ENCODE measurements around the gene PNCK.
"Not testable (repeated sequence)": the region's sequence is repeated elsewhere in the genome, so short reads cannot be mapped to it uniquely, and the experiment has no call there.

Gene PNCK

GRCh38 chrX:153692611-153693156, 19.1 kb upstream of the PNCK start:
- no peak for DNase-seq (ENCODE audit: low read depth)

GRCh38 chrX:153692003-153692402, 18.4 kb upstream of the PNCK start:
- TF ChIP-seq, protein P1, sequence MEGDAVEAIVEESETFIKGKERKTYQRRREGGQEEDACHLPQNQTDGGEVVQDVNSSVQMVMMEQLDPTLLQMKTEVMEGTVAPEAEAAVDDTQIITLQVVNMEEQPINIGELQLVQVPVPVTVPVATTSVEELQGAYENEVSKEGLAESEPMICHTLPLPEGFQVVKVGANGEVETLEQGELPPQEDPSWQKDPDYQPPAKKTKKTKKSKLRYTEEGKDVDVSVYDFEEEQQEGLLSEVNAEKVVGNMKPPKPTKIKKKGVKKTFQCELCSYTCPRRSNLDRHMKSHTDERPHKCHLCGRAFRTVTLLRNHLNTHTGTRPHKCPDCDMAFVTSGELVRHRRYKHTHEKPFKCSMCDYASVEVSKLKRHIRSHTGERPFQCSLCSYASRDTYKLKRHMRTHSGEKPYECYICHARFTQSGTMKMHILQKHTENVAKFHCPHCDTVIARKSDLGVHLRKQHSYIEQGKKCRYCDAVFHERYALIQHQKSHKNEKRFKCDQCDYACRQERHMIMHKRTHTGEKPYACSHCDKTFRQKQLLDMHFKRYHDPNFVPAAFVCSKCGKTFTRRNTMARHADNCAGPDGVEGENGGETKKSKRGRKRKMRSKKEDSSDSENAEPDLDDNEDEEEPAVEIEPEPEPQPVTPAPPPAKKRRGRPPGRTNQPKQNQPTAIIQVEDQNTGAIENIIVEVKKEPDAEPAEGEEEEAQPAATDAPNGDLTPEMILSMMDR (IDR thresholded peaks at IDR 0.05; ENCODE audit: insufficient read depth, low read depth, low read length, missing control alignments) = no peak
- DNase-seq (ENCODE audit: low read depth) = no peak
- H3K4me3 ChIP-seq (ENCODE audit: low read depth, low read length) = no peak overlapping the region

More at GRCh38 chrX:153692611-153693156, 19.1 kb upstream of the PNCK start:
- TF ChIP-seq, protein P1 (IDR thresholded peaks at IDR 0.05; ENCODE audit: insufficient read depth, low read depth, low read length, missing control alignments) = no peak
- no peak overlapping the region for H3K4me3 ChIP-seq (ENCODE audit: low read depth, low read length)

DNA sequence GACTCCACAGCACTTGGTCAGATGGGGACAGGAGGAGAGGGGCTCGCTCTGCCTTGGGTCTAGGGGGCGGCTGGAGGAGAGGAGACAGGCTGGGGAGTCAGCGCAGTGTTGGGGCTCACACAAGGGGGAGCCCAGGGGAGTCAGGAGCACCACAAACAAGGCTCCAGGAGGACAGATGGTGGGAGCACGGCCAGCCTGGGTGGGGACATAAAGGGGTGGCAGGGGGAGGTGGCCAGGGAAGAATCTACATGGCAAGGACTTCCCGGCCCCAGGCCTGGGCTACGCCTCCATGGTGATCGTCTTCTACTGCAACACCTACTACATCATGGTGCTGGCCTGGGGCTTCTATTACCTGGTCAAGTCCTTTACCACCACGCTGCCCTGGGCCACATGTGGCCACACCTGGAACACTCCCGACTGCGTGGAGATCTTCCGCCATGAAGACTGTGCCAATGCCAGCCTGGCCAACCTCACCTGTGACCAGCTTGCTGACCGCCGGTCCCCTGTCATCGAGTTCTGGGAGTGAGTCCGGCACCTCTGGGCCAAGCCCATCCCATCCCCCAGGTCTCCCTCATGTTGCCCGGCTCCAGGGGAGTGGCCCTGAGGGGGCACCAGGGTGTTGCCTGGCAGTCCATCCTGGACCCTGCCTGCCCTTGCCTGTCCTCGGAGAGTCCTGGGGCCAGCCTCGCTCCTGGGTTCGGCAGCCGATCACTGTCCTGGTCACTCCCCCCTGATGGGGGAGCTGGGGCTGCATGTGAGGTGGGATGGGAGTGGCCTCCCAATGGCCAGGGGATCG, 17.6 kb upstream of the PNCK start:
- not testable (repeated sequence) for H3K4me3 ChIP-seq (ENCODE audit: low read depth, low read length); DNase-seq (ENCODE audit: low read depth)

DNA sequence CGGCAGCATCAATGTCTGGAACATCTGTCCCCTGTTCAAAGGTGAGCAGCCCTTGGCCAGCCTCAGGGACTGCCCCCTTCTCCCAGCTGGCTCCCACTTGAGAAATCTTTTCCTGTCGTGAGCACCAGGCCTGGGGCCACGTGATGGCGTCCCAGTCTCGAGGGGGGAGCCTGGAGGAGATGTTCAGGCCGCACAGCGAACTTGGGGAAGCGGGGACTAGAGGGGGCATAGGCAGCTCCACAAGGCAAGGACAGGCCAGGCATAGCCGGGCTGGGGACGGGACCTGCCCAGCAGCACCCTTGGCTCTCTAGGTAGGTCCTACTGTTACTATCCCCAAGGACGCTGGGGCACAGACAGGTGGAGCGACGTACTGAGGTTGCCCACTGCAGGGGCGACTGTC, 16.9 kb upstream of the PNCK start:
- no peak overlapping the region for H3K4me3 ChIP-seq (ENCODE audit: low read depth, low read length)
- TF ChIP-seq, protein P1 (IDR thresholded peaks at IDR 0.05; ENCODE audit: insufficient read depth, low read depth, low read length, missing control alignments) = no peak
- no peak for DNase-seq (ENCODE audit: low read depth)

DNA sequence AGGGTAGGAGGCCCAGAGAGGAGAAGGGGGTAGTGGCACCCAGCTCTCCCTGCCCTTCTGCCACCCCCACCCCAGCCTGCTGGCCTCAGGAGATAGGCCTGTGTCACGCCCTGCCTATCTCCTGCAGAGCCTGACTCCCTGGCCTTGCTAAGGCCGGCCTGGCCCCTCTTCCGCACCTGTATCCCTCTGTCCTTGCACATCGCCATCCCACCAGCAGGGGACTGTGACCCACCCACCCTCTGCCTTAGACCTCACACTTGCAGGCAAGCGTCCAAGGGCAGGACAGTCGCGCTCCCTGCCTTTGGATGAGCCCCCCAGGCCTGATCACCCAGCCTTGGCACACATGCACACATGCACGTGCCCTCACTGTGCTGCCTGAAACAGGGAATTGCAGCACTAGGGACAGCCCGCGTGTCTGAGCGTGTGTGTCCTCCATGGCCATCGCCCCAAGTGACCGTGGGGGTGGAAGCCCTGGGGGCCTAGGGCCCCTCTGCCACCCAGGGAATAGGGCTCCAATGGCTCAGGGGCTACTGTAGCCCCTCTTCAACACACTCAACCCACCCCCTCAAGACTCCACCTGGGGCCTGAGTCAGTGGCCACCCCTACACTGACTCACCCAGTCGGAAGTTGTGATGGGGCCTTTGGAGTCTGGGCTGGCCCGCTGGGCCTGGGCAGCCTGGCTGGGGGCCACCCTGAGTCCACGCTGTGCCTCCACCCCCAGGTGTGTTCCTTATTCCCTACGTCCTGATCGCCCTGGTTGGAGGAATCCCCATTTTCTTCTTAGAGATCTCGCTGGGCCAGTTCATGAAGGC, 16.2 kb upstream of the PNCK start:
- no peak for DNase-seq (ENCODE audit: low read depth)
- H3K4me3 ChIP-seq (ENCODE audit: low read depth, low read length) = no peak overlapping the region
- TF ChIP-seq, protein P1 (IDR thresholded peaks at IDR 0.05; ENCODE audit: insufficient read depth, low read depth, low read length, missing control alignments) = no peak

DNA sequence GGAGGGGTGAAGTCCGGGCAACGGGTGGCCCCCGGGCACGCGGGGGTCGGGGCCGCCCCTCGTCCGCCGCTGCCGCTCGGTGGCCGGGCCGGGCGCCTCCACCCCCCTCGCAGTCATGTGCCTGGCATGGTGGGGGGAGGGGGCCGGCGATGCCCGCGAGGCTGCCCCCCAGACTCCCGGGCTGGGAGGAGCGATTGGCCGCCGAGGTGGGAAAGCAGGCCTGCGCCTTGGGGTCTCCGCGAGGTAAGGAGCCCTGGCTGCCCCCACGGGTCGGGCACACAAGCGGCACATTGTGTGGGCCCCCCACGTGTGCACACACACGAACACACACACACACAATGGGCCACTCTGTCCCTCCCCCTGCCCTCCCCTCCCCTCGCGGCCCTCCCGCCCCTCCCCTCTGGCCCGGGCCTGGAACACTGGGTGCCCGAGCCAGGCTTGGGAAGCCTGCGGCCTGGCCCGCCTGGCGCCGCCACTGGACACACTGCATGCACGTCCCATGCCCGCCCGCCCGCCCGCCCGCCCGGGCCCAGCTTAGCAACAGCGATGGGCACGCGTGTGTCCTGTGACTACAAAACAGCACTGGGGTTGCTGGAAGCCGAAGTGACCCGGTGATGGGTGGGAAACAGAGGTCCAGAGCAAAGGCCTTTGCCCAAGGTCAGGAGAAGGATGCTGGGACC, 15.4 kb upstream of the PNCK start:
- TF ChIP-seq, protein P1 (IDR thresholded peaks at IDR 0.05; ENCODE audit: insufficient read depth, low read depth, low read length, missing control alignments) = no peak
- no peak overlapping the region for H3K4me3 ChIP-seq (ENCODE audit: low read depth, low read length)
- no peak for DNase-seq (ENCODE audit: low read depth)

- TF ChIP-seq, protein P1 (IDR thresholded peaks at IDR 0.05; ENCODE audit: insufficient read depth, low read depth, low read length, missing control alignments) = no peak
- DNase-seq (ENCODE audit: low read depth) = no peak
- H3K4me3 ChIP-seq (ENCODE audit: low read depth, low read length) = no peak overlapping the region
Measured at GRCh38 chrX:153688506-153688905, 14.9 kb upstream of the PNCK start.
